Dermis microvascular lymphatic vessel endothelial cell (primary cell): ENCODE measurements around the gene LGR6. TPM values are rescaled to one million over a fixed set of nuclear protein-coding genes. Genes with fewer than 3 reads are reported as not detected.
"Not testable (repeated sequence)": the region's sequence is repeated elsewhere in the genome, so short reads cannot be mapped to it uniquely, and the experiment has no call there.

ENCODE experiments used
- DNase-seq, 2 donors: peaks; one replicate each; pipeline versions ENCODE4 v3.0.0 to v3.0.0-alpha.2; 2010; ENCODE audit warnings: low read depth in 2 of 2
- total RNA-seq: library from RNA; depleted of rRNA; stranded (reverse); fragments of >200 nt; gene quantifications from 2 replicates; pipeline ENCODE4 v1.2.1, GENCODE V29; 2014

Gene LGR6
- total RNA-seq = not detected in 2 replicates

DNA sequence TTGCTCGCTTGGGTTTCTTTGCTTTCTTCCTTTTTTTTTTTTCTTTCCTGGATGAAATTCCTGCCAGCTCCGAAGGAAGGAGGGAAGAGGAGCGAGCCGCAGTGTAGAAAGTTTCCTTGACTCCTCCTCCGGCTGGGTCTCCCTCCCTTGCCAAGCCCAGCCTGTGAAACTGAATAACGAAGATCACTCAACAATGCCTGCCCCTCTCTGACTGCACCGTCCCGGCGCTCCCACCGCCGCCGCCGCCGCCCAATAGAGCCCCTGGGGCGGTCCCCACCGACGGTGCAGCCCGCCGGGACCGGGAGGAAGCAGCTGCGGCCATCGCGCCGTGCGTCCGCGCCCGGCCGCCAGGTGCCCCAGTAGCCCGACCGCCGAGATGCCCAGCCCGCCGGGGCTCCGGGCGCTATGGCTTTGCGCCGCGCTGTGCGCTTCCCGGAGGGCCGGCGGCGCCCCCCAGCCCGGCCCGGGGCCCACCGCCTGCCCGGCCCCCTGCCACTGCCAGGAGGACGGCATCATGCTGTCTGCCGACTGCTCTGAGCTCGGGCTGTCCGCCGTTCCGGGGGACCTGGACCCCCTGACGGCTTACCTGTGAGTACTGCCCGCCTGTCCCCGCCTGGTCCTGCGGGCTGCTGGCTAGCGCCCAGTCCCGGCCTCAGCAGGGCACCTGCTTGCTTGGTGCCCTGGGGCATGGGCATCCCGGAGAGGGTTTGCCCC lies at the start of gene LGR6:
Gene LGR6, plus strand, starts transcription at position 186 of the 714 bp plus-strand sequence. Its CDS starts 191 bp downstream, at position 377.
- DNase-seq = peak in 1 of 2 donors; percentile 9

- peak in 1 of 2 donors; percentile 57 for DNase-seq
These were observed 49.1 kb upstream of the LGR6 start, which contains the start of gene ARL8A for GRCh38 chr1:202144402-202145067. TSS of gene ARL8A (minus strand) at chr1:202144737. CDS start at chr1:202144572, 165 bp downstream.

GRCh38 chr1:202145068-202145743 lies 48.4 kb upstream of the LGR6 start:
- DNase-seq = no peak

GRCh38 chr1:202145744-202146140 lies 47.9 kb upstream of the LGR6 start:
- DNase-seq = not testable (repeated sequence)

- DNase-seq = no peak
These were observed 47.3 kb upstream of the LGR6 start for GRCh38 chr1:202146279-202146678.

DNA sequence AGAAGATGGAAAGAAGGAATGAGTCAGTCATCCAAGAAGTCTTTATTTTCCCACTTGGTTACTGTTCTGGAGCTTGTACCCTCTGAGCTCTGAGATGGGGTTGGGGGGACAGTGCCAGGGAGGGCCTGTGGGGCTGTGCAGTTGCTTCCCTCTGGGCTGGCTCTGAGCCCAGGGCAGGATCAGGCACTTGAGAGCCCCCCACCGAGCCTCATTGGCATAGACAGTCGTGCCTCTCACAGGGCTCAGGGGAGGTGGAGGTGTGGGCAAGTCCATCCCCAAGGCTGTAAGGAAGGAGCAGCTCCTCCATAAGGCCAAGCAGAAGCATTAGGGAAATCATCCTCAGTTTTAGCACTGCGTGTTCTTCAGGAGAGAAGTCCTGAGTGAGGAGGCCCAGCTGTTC lies 46.6 kb upstream of the LGR6 start:
- no peak for DNase-seq

- no peak for DNase-seq
These were observed 45.2 kb upstream of the LGR6 start for GRCh38 chr1:202148391-202148790.

GRCh38 chr1:202149566-202149965 lies 44.0 kb upstream of the LGR6 start:
- DNase-seq = no peak

- no peak for DNase-seq
These were observed 43.4 kb upstream of the LGR6 start for GRCh38 chr1:202150187-202150586.

- DNase-seq = no peak
These were observed 43.0 kb upstream of the LGR6 start for GRCh38 chr1:202150602-202151001.

GRCh38 chr1:202151045-202151444 lies 42.6 kb upstream of the LGR6 start:
- no peak for DNase-seq

DNA sequence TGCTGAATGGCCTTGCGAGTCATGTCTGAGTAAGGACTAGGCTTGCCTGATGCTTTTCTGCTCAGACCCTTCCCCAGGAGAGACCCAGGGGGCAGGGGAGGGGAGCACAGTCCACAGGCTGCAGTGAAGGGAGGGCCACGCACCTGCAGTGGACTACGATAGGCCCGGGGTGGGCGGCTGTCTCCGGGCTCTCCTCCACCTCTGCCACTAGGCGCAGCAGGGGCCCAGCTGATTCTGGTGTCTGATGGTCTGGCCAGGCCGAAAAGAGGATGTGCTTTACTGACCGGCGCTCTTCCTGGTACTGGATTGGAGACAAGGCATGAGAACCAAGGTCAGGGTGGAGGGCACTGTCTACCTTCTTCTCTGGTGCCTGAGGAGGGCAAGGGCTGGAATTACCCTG lies 41.2 kb upstream of the LGR6 start:
- no peak for DNase-seq

GRCh38 chr1:202153284-202153683 lies 40.3 kb upstream of the LGR6 start:
- DNase-seq = no peak

GRCh38 chr1:202154148-202154765 lies 39.3 kb upstream of the LGR6 start:
- no peak for DNase-seq

DNA sequence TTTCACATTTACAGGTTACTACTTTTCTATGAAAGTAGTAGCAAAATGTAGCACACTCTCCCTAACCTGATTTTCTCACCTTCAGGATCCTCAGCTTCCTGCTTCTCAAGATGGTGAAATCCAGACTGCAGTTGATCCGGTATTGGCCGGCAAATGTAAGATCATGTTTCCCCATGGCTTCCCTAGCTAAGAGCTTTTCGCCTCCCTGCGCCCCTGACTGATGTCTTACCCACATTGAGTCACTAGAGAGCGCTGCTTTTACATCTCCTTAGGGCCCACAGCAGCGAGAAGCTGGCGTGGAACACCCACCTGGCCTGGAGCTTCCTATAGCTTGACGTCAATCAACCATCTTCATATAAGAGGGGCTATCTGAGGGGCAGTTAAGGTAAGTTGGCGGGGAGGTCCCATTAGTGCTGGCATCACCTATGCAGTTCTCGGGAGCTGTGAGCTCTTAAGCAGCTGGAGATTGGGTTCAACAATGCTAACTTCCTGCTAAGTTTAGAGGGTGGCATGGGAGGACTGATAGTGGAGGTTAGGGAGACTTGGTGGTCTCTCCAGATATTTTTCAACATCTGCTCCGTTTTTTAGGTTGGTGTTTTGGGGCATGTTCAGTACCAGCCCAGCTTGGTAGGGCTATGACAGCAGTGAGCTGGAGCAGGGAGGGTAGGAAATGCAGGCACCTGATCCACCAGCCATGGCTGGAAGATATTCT lies 38.7 kb upstream of the LGR6 start:
- DNase-seq = peak; percentile 17 to 56

- peak in 1 of 2 donors; percentile 59 for DNase-seq
These were observed 38.0 kb upstream of the LGR6 start for GRCh38 chr1:202155478-202156021.

GRCh38 chr1:202156590-202156989 lies 37.0 kb upstream of the LGR6 start:
- no peak for DNase-seq

- DNase-seq = no peak
These were observed 35.7 kb upstream of the LGR6 start for GRCh38 chr1:202157945-202158344.

DNA sequence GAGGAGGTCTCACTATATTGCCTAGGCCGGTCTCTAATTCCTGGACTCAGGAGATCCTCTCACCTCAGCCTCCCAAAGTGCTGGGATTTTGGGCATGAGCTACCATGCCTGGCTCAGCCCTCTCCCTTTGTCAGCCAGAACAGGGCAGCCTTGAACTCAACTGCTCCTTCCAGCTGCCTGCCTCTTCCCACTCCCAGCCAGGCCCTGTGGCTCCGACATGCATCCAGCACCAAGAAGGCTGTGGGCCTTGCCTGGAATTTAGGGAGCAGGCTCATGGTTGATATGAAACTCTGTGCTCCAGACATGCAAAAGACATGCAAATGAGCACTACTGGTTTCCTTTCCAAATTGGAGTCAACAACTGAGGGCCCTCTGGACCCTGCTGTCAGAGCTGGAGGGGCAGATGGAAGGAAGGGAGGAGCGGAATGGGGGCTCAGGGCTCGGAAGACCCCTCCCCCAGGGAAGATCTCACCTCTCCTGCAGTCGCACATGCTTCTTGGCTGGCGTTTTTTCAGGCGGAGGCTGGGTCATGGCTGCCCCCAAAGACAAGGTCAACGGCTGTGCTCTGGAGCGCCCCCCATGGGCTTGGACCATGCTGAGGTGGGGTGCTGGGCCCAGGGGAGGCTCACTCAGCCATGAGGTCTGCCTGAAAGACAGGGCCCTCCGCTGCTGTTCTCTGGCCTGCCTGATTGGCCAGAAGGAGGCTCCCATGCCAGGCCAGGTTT lies 34.6 kb upstream of the LGR6 start:
- no peak for DNase-seq
